Loucy (cell line): ENCODE results near the gene PHKA1.

Source experiments
- CTCF ChIP-seq: fragments of 200-600 bp; sonication (generic); conservative IDR thresholded peaks from 2 replicates; pipeline ENCODE4 v1.5.1; 2014; ENCODE audit warnings: mild to moderate bottlenecking, antibody characterized with exemption, low read length
- EZH2phosphoT487 ChIP-seq: fragments of 200-600 bp; IDR thresholded peaks from 2 replicates; pipeline ENCODE4 v1.6.1; 2018; ENCODE audit warnings: antibody characterized with exemption, mild to moderate bottlenecking, moderate library complexity, borderline replicate concordance

- no peak for TF ChIP-seq CTCF
- TF ChIP-seq EZH2phosphoT487, result no peak
Observed at GRCh38 chrX:72624194-72624593, 89.9 kb downstream of the PHKA1 start.
